H1 (cell line): Measurements from ENCODE around the gene MAGI2.

Source experiments
- CREB1 ChIP-seq: IDR thresholded peaks from 2 replicates; pipeline ENCODE4 v1.6.1; 2012; ENCODE audit warnings: inconsistent platforms
- CTCF ChIP-seq, 3 experiments: IDR thresholded peaks; 1 replicate in 2 of 3; 2 replicates in 1 of 3; pipeline versions ENCODE4 v1.5.1 to v1.6.1; 2011; ENCODE audit warnings: low read length in 3 of 3, mild to moderate bottlenecking in 3 of 3, inconsistent platforms in 2 of 3, low read depth in 1 of 3, moderate library complexity in 1 of 3; ENCODE audit not compliant: insufficient read depth in 1 of 3; ENCODE audit errors: control extremely low read depth in 1 of 3
- EP300 ChIP-seq, 2 experiments: IDR thresholded peaks; 1 replicate in 1 of 2; 2 replicates in 1 of 2; pipeline ENCODE4 v1.6.1; 2011 to 2012; ENCODE audit warnings: low read depth in 2 of 2, low read length in 2 of 2, mild to moderate bottlenecking in 2 of 2, borderline replicate concordance in 1 of 2, inconsistent platforms in 1 of 2, moderate library complexity in 1 of 2
- EZH2 ChIP-seq: fragments of 200-600 bp; sonication (generic); IDR thresholded peaks from 2 replicates; pipeline ENCODE4 v1.7.1; 2012; ENCODE audit warnings: low read depth, mild to moderate bottlenecking, moderate library complexity, low read length, inconsistent platforms; ENCODE audit not compliant: severe bottlenecking
- HDAC2 ChIP-seq, 2 experiments: fragments of 300-600 bp in 1 of 2; sonication (generic) in 1 of 2; IDR thresholded peaks; 2 replicates each; pipeline ENCODE4 v1.6.1; 2011 to 2012; ENCODE audit warnings: low read depth in 2 of 2, low read length in 2 of 2, mild to moderate bottlenecking in 2 of 2, moderate library complexity in 2 of 2, borderline replicate concordance in 1 of 2, inconsistent platforms in 1 of 2
- KDM1A ChIP-seq: fragments of 200-600, 300-600 bp; sonication (generic); IDR thresholded peaks from 2 replicates; pipeline ENCODE4 v1.7.1; 2016; ENCODE audit warnings: mild to moderate bottlenecking, low read length, borderline replicate concordance
- MAFK ChIP-seq: IDR thresholded peaks from 2 replicates; pipeline ENCODE4 v1.6.1; 2012; ENCODE audit warnings: low read depth, mild to moderate bottlenecking, improper control_type of control experiment, low read length
- POLR2A ChIP-seq, 2 experiments: IDR thresholded peaks; 1 replicate in 1 of 2; 2 replicates in 1 of 2; pipeline ENCODE4 v1.6.1; 2011; ENCODE audit warnings: low read depth in 2 of 2, low read length in 2 of 2, mild to moderate bottlenecking in 2 of 2; ENCODE audit errors: control extremely low read depth in 1 of 2
- RBBP5 ChIP-seq: IDR thresholded peaks from 2 replicates; pipeline ENCODE4 v1.7.1; 2012; ENCODE audit warnings: low read depth, mild to moderate bottlenecking, inconsistent platforms, low read length, moderate library complexity, borderline replicate concordance
- RFX5 ChIP-seq: IDR thresholded peaks from 2 replicates; pipeline ENCODE4 v1.6.1; 2011; ENCODE audit warnings: low read depth, low read length, improper control_type of control experiment, borderline replicate concordance

DNA sequence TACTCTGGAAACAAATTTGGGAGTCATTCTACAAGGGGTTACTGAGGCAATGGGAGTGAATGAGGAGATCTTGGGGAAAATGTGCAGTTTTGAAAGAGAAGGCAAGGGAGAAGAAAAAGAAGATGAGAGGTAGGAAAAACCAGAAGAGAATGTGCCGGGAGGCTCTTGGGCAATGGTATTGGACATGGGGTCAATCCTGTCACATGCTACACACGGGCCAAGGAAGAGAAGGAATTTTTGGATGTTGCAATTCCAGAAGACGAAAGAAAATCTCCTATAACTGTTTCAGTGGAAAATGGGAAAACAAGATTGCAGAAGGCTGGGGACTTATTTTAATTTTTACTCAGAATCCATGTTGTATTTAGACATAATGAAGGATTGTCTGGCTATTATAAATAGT, 1039.9 kb downstream of the MAGI2 start:
- TF ChIP-seq POLR2A (IDR thresholded peaks at IDR 0.05; ENCODE audit: control extremely low read depth in 1 of 2, low read depth in 2 of 2, low read length in 2 of 2) (no peak), EP300 (IDR thresholded peaks at IDR 0.05; ENCODE audit: borderline replicate concordance in 1 of 2, low read depth in 2 of 2, low read length in 2 of 2) (no peak), CTCF (IDR thresholded peaks at IDR 0.05; ENCODE audit: control extremely low read depth in 1 of 3, insufficient read depth in 1 of 3, low read depth in 1 of 3, low read length in 3 of 3) (no peak), RBBP5 (no peak), MAFK (no peak), KDM1A (no peak), EZH2 (no peak), CREB1 (no peak), HDAC2 (IDR thresholded peaks at IDR 0.05; ENCODE audit: borderline replicate concordance in 1 of 2, low read depth in 2 of 2, low read length in 2 of 2) (no peak), RFX5 (no peak)
